NCI-H2081 treated with DMSO at 0.1 percent for 48 hours (cell line): ENCODE results near the gene RGS3.
A peak's percentile ranks its signal among the peaks of the same experiment; 100 is the strongest.

Experiments used
- DNase-seq: peaks from one replicate; lab custom pipeline; 2025; lab: John Stamatoyannopoulos, UW

Gene RGS3

GRCh38 chr9:113600871-113601614 is 137.5 kb downstream of the RGS3 start:
- DNase-seq = no peak

- no peak for DNase-seq
These were observed 138.1 kb downstream of the RGS3 start for GRCh38 chr9:113601656-113602055.

GRCh38 chr9:113602126-113603047 is 138.9 kb downstream of the RGS3 start:
- peak; percentile 57 for DNase-seq

- no peak for DNase-seq
These were observed 139.5 kb downstream of the RGS3 start for GRCh38 chr9:113603048-113603375.

GRCh38 chr9:113603773-113604172 is 140.2 kb downstream of the RGS3 start:
- no peak for DNase-seq

GRCh38 chr9:113604393-113604792 is 140.9 kb downstream of the RGS3 start:
- DNase-seq = no peak

GRCh38 chr9:113606510-113606909 is 143.0 kb downstream of the RGS3 start:
- no peak for DNase-seq

- no peak for DNase-seq
These were observed 144.7 kb downstream of the RGS3 start for GRCh38 chr9:113608082-113608685.

GRCh38 chr9:113609562-113610318 is 146.2 kb downstream of the RGS3 start:
- DNase-seq = no peak

- no peak for DNase-seq
These were observed 148.1 kb downstream of the RGS3 start for GRCh38 chr9:113611461-113612215.

- no peak for DNase-seq
These were observed 148.8 kb downstream of the RGS3 start for GRCh38 chr9:113612216-113612747.

GRCh38 chr9:113612828-113613227 is 149.3 kb downstream of the RGS3 start:
- DNase-seq = no peak

- no peak for DNase-seq
These were observed 150.4 kb downstream of the RGS3 start for GRCh38 chr9:113613815-113614413.

- no peak for DNase-seq
These were observed 151.5 kb downstream of the RGS3 start for GRCh38 chr9:113614843-113615648.

GRCh38 chr9:113616116-113616515 is 152.6 kb downstream of the RGS3 start:
- no peak for DNase-seq

GRCh38 chr9:113616621-113617496 is 153.3 kb downstream of the RGS3 start:
- DNase-seq = no peak

GRCh38 chr9:113617550-113617949 is 154.0 kb downstream of the RGS3 start:
- no peak for DNase-seq

GRCh38 chr9:113618836-113619490 is 155.4 kb downstream of the RGS3 start:
- no peak for DNase-seq
